ENCODE results near the gene ARMC3.
A peak's percentile ranks its signal among the peaks of the same experiment; 100 is the strongest.
"Not testable (repeated sequence)": the region's sequence is repeated elsewhere in the genome, so short reads cannot be mapped to it uniquely, and the experiment has no call there.

Gene ARMC3

GRCh38 chr10:23048191-23048590, 120.3 kb downstream of the ARMC3 start:
- DNase-seq (ENCODE audit: low read depth in 2 of 2), result no peak

- no peak for DNase-seq (ENCODE audit: low read depth in 2 of 2)
Measured at GRCh38 chr10:23051278-23051677, 123.4 kb downstream of the ARMC3 start.

- DNase-seq (ENCODE audit: low read depth in 2 of 2), result no peak
Measured at GRCh38 chr10:23051855-23052331, 124.0 kb downstream of the ARMC3 start.

GRCh38 chr10:23053036-23053435, 125.2 kb downstream of the ARMC3 start:
- no peak for DNase-seq (ENCODE audit: low read depth in 2 of 2)

- no peak for DNase-seq (ENCODE audit: low read depth in 2 of 2)
Measured at GRCh38 chr10:23055424-23056185, 127.8 kb downstream of the ARMC3 start.

- DNase-seq (ENCODE audit: low read depth in 2 of 2), result no peak
Measured at GRCh38 chr10:23056186-23056579, 128.3 kb downstream of the ARMC3 start.

- DNase-seq (ENCODE audit: low read depth in 2 of 2), result no peak
Measured at GRCh38 chr10:23058366-23058765, 130.5 kb downstream of the ARMC3 start.

- DNase-seq (ENCODE audit: low read depth in 2 of 2), result no peak
Measured at GRCh38 chr10:23060918-23061317, 133.1 kb downstream of the ARMC3 start.

GRCh38 chr10:23063045-23063972, 135.5 kb downstream of the ARMC3 start:
- no peak for DNase-seq (ENCODE audit: low read depth in 2 of 2)

- DNase-seq (ENCODE audit: low read depth in 2 of 2), result no peak
Measured at GRCh38 chr10:23063973-23064812, 136.3 kb downstream of the ARMC3 start.

GRCh38 chr10:23064813-23065114, 136.9 kb downstream of the ARMC3 start:
- not testable (repeated sequence) for DNase-seq (ENCODE audit: low read depth in 2 of 2)

GRCh38 chr10:23065181-23065948, 137.5 kb downstream of the ARMC3 start:
- DNase-seq (ENCODE audit: low read depth in 2 of 2), result no peak

- no peak for DNase-seq (ENCODE audit: low read depth in 2 of 2)
Measured at GRCh38 chr10:23067337-23067736, 139.5 kb downstream of the ARMC3 start.

GRCh38 chr10:23067939-23068775, 140.3 kb downstream of the ARMC3 start:
- peak; percentile 55 to 62 for DNase-seq (ENCODE audit: low read depth in 2 of 2)

GRCh38 chr10:23069019-23069815, 141.4 kb downstream of the ARMC3 start:
- DNase-seq (ENCODE audit: low read depth in 2 of 2), result no peak

- DNase-seq (ENCODE audit: low read depth in 2 of 2), result not testable (repeated sequence)
Measured at GRCh38 chr10:23070092-23070912, 142.4 kb downstream of the ARMC3 start.

GRCh38 chr10:23070913-23071218, 143.0 kb downstream of the ARMC3 start:
- no peak for DNase-seq (ENCODE audit: low read depth in 2 of 2)

GRCh38 chr10:23072593-23072992, 144.7 kb downstream of the ARMC3 start:
- not testable (repeated sequence) for DNase-seq (ENCODE audit: low read depth in 2 of 2)

- no peak for DNase-seq (ENCODE audit: low read depth in 2 of 2)
Measured at GRCh38 chr10:23073527-23073926, 145.7 kb downstream of the ARMC3 start.

Measured in stimulated activated CD4-positive, alpha-beta T cell treated with anti-CD3 and anti-CD28 coated beads, Interleukin-1b, Interleukin-23, amount 100 ng/mL, for 4 hours (primary cell).